SK-MEL-5 (cell line): ENCODE data around the gene SCLY. TPM values are rescaled to one million over a fixed set of nuclear protein-coding genes. Genes with fewer than 3 reads are reported as not detected.
"Not testable (repeated sequence)": the region's sequence is repeated elsewhere in the genome, so short reads cannot be mapped to it uniquely, and the experiment has no call there.

Experiments used
- DNase-seq: peaks from one replicate; pipeline ENCODE4 v3.0.0-alpha.2; 2016; ENCODE audit warnings: low read depth, low spot score
- in situ Hi-C: cut with HindIII; loops from 2 replicates; pipeline ENCODE4 v1.10.0; 2016; ENCODE audit warnings: low sequenced_read_pairs, high pct_unique_total_duplicates, low pct_unique_long_range_greater_than_20kb
- total RNA-seq: library from RNA; depleted of rRNA; stranded (reverse); fragments of >200 nt; shearing (Covaris generic); gene quantifications from 2 replicates; pipeline ENCODE4 v1.2.3, GENCODE V29; 2014

The SCLY gene
- total RNA-seq, 1 experiment from 2014 or later: 64.8 TPM

GRCh38 chr2:238101891-238102841 is 41.4 kb downstream of the SCLY start:
- DNase-seq: no peak
- in situ Hi-C loops: no loop called here

GRCh38 chr2:238102865-238103264 is 42.1 kb downstream of the SCLY start:
- in situ Hi-C loops: no loop called here
- no peak for DNase-seq

GRCh38 chr2:238103465-238104225 is 42.8 kb downstream of the SCLY start:
- in situ Hi-C loops: no loop called here
- DNase-seq: no peak

GRCh38 chr2:238104226-238104690 is 43.5 kb downstream of the SCLY start:
- in situ Hi-C loops: no loop called here
- DNase-seq: no peak

GRCh38 chr2:238104691-238105371 is 44.0 kb downstream of the SCLY start:
- in situ Hi-C loops: no loop called here
- no peak for DNase-seq

GRCh38 chr2:238105506-238106338 is 44.9 kb downstream of the SCLY start:
- DNase-seq: no peak
- in situ Hi-C loops: no loop called here

GRCh38 chr2:238106339-238106697 is 45.5 kb downstream of the SCLY start:
- in situ Hi-C loops: no loop called here
- no peak for DNase-seq

- no peak for DNase-seq
- in situ Hi-C loops: no loop called here
These were observed 46.1 kb downstream of the SCLY start for GRCh38 chr2:238106698-238107524.

GRCh38 chr2:238107525-238108422 is 47.0 kb downstream of the SCLY start:
- no peak for DNase-seq
- in situ Hi-C loops: no loop called here

GRCh38 chr2:238108423-238109183 is 47.8 kb downstream of the SCLY start:
- in situ Hi-C loops: no loop called here
- DNase-seq: no peak

- DNase-seq: no peak
- in situ Hi-C loops: no loop called here
These were observed 52.8 kb downstream of the SCLY start for GRCh38 chr2:238113611-238114010.

GRCh38 chr2:238114331-238114841 is 53.6 kb downstream of the SCLY start:
- in situ Hi-C loops: no loop called here
- no peak for DNase-seq

GRCh38 chr2:238114851-238115660 is 54.3 kb downstream of the SCLY start:
- no peak for DNase-seq
- in situ Hi-C loops: no loop called here

GRCh38 chr2:238115709-238116108 is 54.9 kb downstream of the SCLY start:
- DNase-seq, in situ Hi-C loops: not testable (repeated sequence)
